Aorta (tissue), 5 donors: ENCODE measurements around the gene APC. TPM values are rescaled to one million over a fixed set of nuclear protein-coding genes. Genes with fewer than 3 reads are reported as not detected.

ENCODE experiments used
- ATAC-seq: fragments of 200-7000 bp; cut with Tn5 transposase; one replicate; pipeline ENCODE4 v1.9.1; 2022; ENCODE audit warnings: moderate library complexity; ENCODE audit not compliant: low FRiP score
- DNase-seq, 2 donors: peaks; one replicate each; pipeline ENCODE4 v3.0.0-alpha.2; 2020
- H3K27ac ChIP-seq, 2 donors: one replicate each; pipeline ENCODE4 v1.5.1; 2013; ENCODE audit warnings: low read length in 2 of 2, mild to moderate bottlenecking in 2 of 2, moderate library complexity in 2 of 2, control low read depth in 1 of 2, inconsistent platforms in 1 of 2, low read depth in 1 of 2
- H3K27me3 ChIP-seq, 2 donors: one replicate each; pipeline ENCODE4 v1.6.1; 2013; ENCODE audit warnings: control low read depth in 1 of 2, low read length in 1 of 2, mild to moderate bottlenecking in 1 of 2, moderate library complexity in 1 of 2; ENCODE audit not compliant: insufficient read depth in 2 of 2, control insufficient read depth in 1 of 2
- H3K36me3 ChIP-seq, 2 donors: one replicate each; pipeline ENCODE4 v1.6.1; 2013; ENCODE audit warnings: control low read depth in 1 of 2, low read length in 1 of 2, mild to moderate bottlenecking in 1 of 2; ENCODE audit not compliant: insufficient read depth in 2 of 2, control insufficient read depth in 1 of 2
- H3K4me1 ChIP-seq, 2 donors: one replicate each; pipeline ENCODE4 v1.6.1; 2013; ENCODE audit warnings: low read length in 2 of 2, control low read depth in 1 of 2, mild to moderate bottlenecking in 1 of 2, moderate library complexity in 1 of 2; ENCODE audit not compliant: insufficient read depth in 2 of 2, control insufficient read depth in 1 of 2
- H3K4me3 ChIP-seq, 2 donors: one replicate each; pipeline ENCODE4 v1.5.1; 2013; ENCODE audit warnings: low read length in 2 of 2, control low read depth in 1 of 2, mild to moderate bottlenecking in 1 of 2
- H3K9me3 ChIP-seq: one replicate; pipeline ENCODE4 v1.6.1; 2013; ENCODE audit warnings: mild to moderate bottlenecking, low read length; ENCODE audit not compliant: control insufficient read depth
- WGBS, 2 donors: extraction: QIAGEN DNeasy Blood & Tissue Kit; methylation state at CpG; one replicate each; pipeline ENCODE4 v1.1.7; 2013; 5-methylcytosine and 5-hydroxymethylcytosine counted together
- intact Hi-C, 2 donors: fragments of 100-400 bp; cut with DNase I; formaldehyde crosslinking; loops; one replicate each; pipeline versions ENCODE4 v1.14.2 to v1.15.0; 2022
- long read RNA-seq, 2 donors: library from polyadenylated mRNA; unstranded; transcript quantifications; one replicate each; pipeline ENCODE4 v2.0.0, GENCODE V29; 2020 to 2021
- polyA plus RNA-seq, 2 donors: library from polyadenylated mRNA; stranded (reverse); fragments of 200-250 nt; gene quantifications; one replicate each; pipeline ENCODE4 v1.2.3, GENCODE V29; 2013
- total RNA-seq, 2 donors: library from RNA; stranded (reverse); fragmentation: NEBNext Ultra II Directional; extraction: Animal tissue kit (Norgen Biotek cat#: 25700); gene quantifications; one replicate each; pipeline ENCODE4 v1.2.1, GENCODE V29; 2021
- donor health status: healthy with polysubstance abuse.
- donor health status: Bipolar disorder and iron deficiency.
- donor health status: DM: no; HTN: no; CAD: no.
- donor health status: DM: no; HTN: no; CAD: no.
- donor health status: DM: yes; HTN: yes; CAD: no.

Gene APC
- total RNA-seq (10 to 100 TPM; 49.8 to 51.6 TPM), polyA plus RNA-seq (1 to 10 TPM; 2.8 to 6.5 TPM)
- long read RNA-seq, donor 1, full-length matches to known transcripts: 1 of 32 reads
- long read RNA-seq, donor 1, partial matches to known transcripts: 14 of 32 reads
- long read RNA-seq, donor 1, other reads (novel, unspliced or antisense): 17 of 32 reads
- long read RNA-seq, donor 2, partial matches to known transcripts: 2 of 11 reads
- long read RNA-seq, donor 2, other reads (novel, unspliced or antisense): 9 of 11 reads

GRCh38 chr5:112737463-112738190 is at the start of gene APC:
TSS of gene APC (plus strand) at chr5:112737885. CDS start at chr5:112754891, 17,006 bp downstream.
- Histone ChIP-seq H3K9me3 (no peaks in the 10 kb centered on the region), H3K36me3 (no peaks in the 10 kb centered on the region), H3K27me3 (no peaks in the 10 kb centered on the region), H3K4me1 (peaks cover 0 to 4% of the 10 kb centered on the region in 2 donors), H3K27ac (peak within 1 kb of the TSS in 1 of 2 donors; percentile 71), H3K4me3 (peak within 1 kb of the TSS; percentile 38 to 93)
- ATAC-seq (peak; percentile 97), DNase-seq (peak; percentile 95 to 98)
- intact Hi-C loops: loop anchor here in 1 of 2 donors (10.0 kb wide), 1 partner anchor 53 kb away; no protein-coding TSS in a partner anchor
- 0 to 1% methylated on average over 36 of the region's 36 CpGs for WGBS, 2 donors

GRCh38 chr5:112689155-112689909 is 48.4 kb upstream of the APC start:
- intact Hi-C loops: loop anchor here in 1 of 2 donors (10.0 kb wide), 1 partner anchor 45 kb away; the partner anchor contains the start of gene APC
- Histone ChIP-seq H3K4me3 (no peak overlapping the region), H3K4me1 (peaks cover 0 to 3% of the 10 kb centered on the region in 2 donors), H3K27me3 (no peaks in the 10 kb centered on the region), H3K9me3 (no peaks in the 10 kb centered on the region), H3K36me3 (no peaks in the 10 kb centered on the region), H3K27ac (no peak overlapping the region)
- no peak for ATAC-seq
- no peak for DNase-seq
- WGBS, 2 donors: 74 to 78% methylated on average over 3 of the region's 3 CpGs

- ATAC-seq (no peak), DNase-seq (no peak)
- Histone ChIP-seq H3K4me3 (no peak overlapping the region), H3K27me3 (no peaks in the 10 kb centered on the region), H3K9me3 (no peaks in the 10 kb centered on the region), H3K4me1 (no peaks in the 10 kb centered on the region), H3K36me3 (no peaks in the 10 kb centered on the region), H3K27ac (no peak overlapping the region)
- 90 to 96% methylated on average over 3 of the region's 3 CpGs for WGBS, 2 donors
- intact Hi-C loops: no loop called here
Measured at GRCh38 chr5:112690605-112691338, 46.9 kb upstream of the APC start.

GRCh38 chr5:112691339-112691680 is 46.4 kb upstream of the APC start:
- H3K9me3 ChIP-seq: no peaks in the 10 kb centered on the region
- DNase-seq (no peak), ATAC-seq (no peak)
- intact Hi-C loops: no loop called here
- 71 to 73% methylated on average over 1 of the region's 1 CpG for WGBS, 2 donors
- H3K36me3 ChIP-seq: no peaks in the 10 kb centered on the region
- no peak overlapping the region for H3K27ac ChIP-seq
- no peaks in the 10 kb centered on the region for H3K27me3 ChIP-seq
- no peak overlapping the region for H3K4me3 ChIP-seq
- no peaks in the 10 kb centered on the region for H3K4me1 ChIP-seq

GRCh38 chr5:112691758-112692157 is 45.9 kb upstream of the APC start:
- Histone ChIP-seq H3K4me3 (no peak overlapping the region), H3K4me1 (no peaks in the 10 kb centered on the region), H3K36me3 (no peaks in the 10 kb centered on the region), H3K9me3 (no peaks in the 10 kb centered on the region), H3K27me3 (no peaks in the 10 kb centered on the region), H3K27ac (no peak overlapping the region)
- WGBS, 2 donors: 69 to 72% methylated on average over 3 of the region's 3 CpGs
- no peak for ATAC-seq
- no peak for DNase-seq
- intact Hi-C loops: no loop called here

- WGBS, 2 donors: 95 to 100% methylated on average over 1 of the region's 1 CpG
- H3K4me1 ChIP-seq: no peaks in the 10 kb centered on the region
- H3K36me3 ChIP-seq: no peaks in the 10 kb centered on the region
- no peak overlapping the region for H3K4me3 ChIP-seq
- no peaks in the 10 kb centered on the region for H3K27me3 ChIP-seq
- intact Hi-C loops: no loop called here
- DNase-seq (no peak), ATAC-seq (no peak)
- no peak overlapping the region for H3K27ac ChIP-seq
- H3K9me3 ChIP-seq: no peaks in the 10 kb centered on the region
Measured at GRCh38 chr5:112692472-112692871, 45.2 kb upstream of the APC start.

GRCh38 chr5:112693301-112693700 is 44.4 kb upstream of the APC start:
- no peaks in the 10 kb centered on the region for H3K27me3 ChIP-seq
- intact Hi-C loops: no loop called here
- DNase-seq: no peak
- H3K9me3 ChIP-seq: no peaks in the 10 kb centered on the region
- ATAC-seq: no peak
- no peaks in the 10 kb centered on the region for H3K4me1 ChIP-seq
- H3K27ac ChIP-seq: no peak overlapping the region
- H3K4me3 ChIP-seq: no peak overlapping the region
- 92 to 95% methylated on average over 3 of the region's 3 CpGs for WGBS, 2 donors
- H3K36me3 ChIP-seq: no peaks in the 10 kb centered on the region

GRCh38 chr5:112694853-112695709 is 42.6 kb upstream of the APC start:
- 74 to 77% methylated on average over 3 of the region's 3 CpGs for WGBS, 2 donors
- H3K4me1 ChIP-seq: no peaks in the 10 kb centered on the region
- DNase-seq: no peak
- no peak overlapping the region for H3K27ac ChIP-seq
- no peaks in the 10 kb centered on the region for H3K9me3 ChIP-seq
- no peak for ATAC-seq
- H3K27me3 ChIP-seq: no peaks in the 10 kb centered on the region
- H3K4me3 ChIP-seq: no peak overlapping the region
- H3K36me3 ChIP-seq: no peaks in the 10 kb centered on the region
- intact Hi-C loops: no loop called here
